GM18907 (cell line): ENCODE measurements around the gene TPSB2.
"Not testable (repeated sequence)": the region's sequence is repeated elsewhere in the genome, so short reads cannot be mapped to it uniquely, and the experiment has no call there.

Experiments used
- ATAC-seq: cut with Tn5 transposase; IDR thresholded peaks from one replicate; pipeline ENCODE4 v1.9.1; 2021; ENCODE audit warnings: mild to moderate bottlenecking, moderate library complexity; ENCODE audit not compliant: unreplicated experiment

TPSB2 gene

GRCh38 chr16:1262210-1262845 lies 32.3 kb upstream of the TPSB2 start:
- no peak for ATAC-seq

GRCh38 chr16:1261131-1261892 lies 31.3 kb upstream of the TPSB2 start:
- no peak for ATAC-seq

- ATAC-seq: no peak
Measured at GRCh38 chr16:1260101-1260680, 30.2 kb upstream of the TPSB2 start.

GRCh38 chr16:1259760-1260068 lies 29.7 kb upstream of the TPSB2 start:
- no peak for ATAC-seq

- no peak for ATAC-seq
Measured at GRCh38 chr16:1258906-1259759, 29.1 kb upstream of the TPSB2 start.

- ATAC-seq: no peak
Measured at GRCh38 chr16:1258225-1258600, 28.2 kb upstream of the TPSB2 start.

- ATAC-seq: no peak
Measured at GRCh38 chr16:1257561-1258224, 27.7 kb upstream of the TPSB2 start.

GRCh38 chr16:1256874-1257322 lies 26.9 kb upstream of the TPSB2 start:
- ATAC-seq: no peak

- not testable (repeated sequence) for ATAC-seq
Measured at GRCh38 chr16:1256296-1256873, 26.4 kb upstream of the TPSB2 start.

- ATAC-seq: not testable (repeated sequence)
Measured at GRCh38 chr16:1255276-1256122, 25.5 kb upstream of the TPSB2 start, which contains the start of gene TPSD1. TPSD1 (plus strand) TSS chr16:1256069; CDS start chr16:1256281, 212 bp downstream.

GRCh38 chr16:1254821-1255220 lies 24.8 kb upstream of the TPSB2 start:
- ATAC-seq: not testable (repeated sequence)

- ATAC-seq: not testable (repeated sequence)
Measured at GRCh38 chr16:1253701-1254364, 23.8 kb upstream of the TPSB2 start.

- not testable (repeated sequence) for ATAC-seq
Measured at GRCh38 chr16:1249031-1249755, 19.2 kb upstream of the TPSB2 start.

GRCh38 chr16:1247903-1248537 lies 18.0 kb upstream of the TPSB2 start:
- not testable (repeated sequence) for ATAC-seq

GRCh38 chr16:1245452-1246020 lies 15.6 kb upstream of the TPSB2 start:
- ATAC-seq: no peak

- ATAC-seq: no peak
Measured at GRCh38 chr16:1244881-1245280, 14.9 kb upstream of the TPSB2 start.
